Mesendoderm (in vitro differentiated cells): Measurements from ENCODE around the gene OR4K14. TPM values are rescaled to one million over a fixed set of nuclear protein-coding genes. Genes with fewer than 3 reads are reported as not detected.
A peak's percentile ranks its signal among the peaks of the same experiment; 100 is the strongest.

Experiments
- DNase-seq: peaks from one replicate; pipeline ENCODE4 v3.0.0; 2013
- H2AK5ac ChIP-seq: 2 replicates; pipeline ENCODE4 v1.6.1; 2013; ENCODE audit warnings: low read length, inconsistent platforms
- H2BK120ac ChIP-seq: 2 replicates; pipeline ENCODE4 v1.6.1; 2013; ENCODE audit warnings: low read depth, mild to moderate bottlenecking, low read length, moderate library complexity, mixed read lengths
- H2BK15ac ChIP-seq: replicated peaks from 2 replicates; pipeline ENCODE4 v1.6.1; 2013; ENCODE audit warnings: low read depth, mild to moderate bottlenecking, moderate library complexity
- H2BK5ac ChIP-seq: 2 replicates; pipeline ENCODE4 v1.6.1; 2013; ENCODE audit warnings: low read length, inconsistent platforms
- H3K18ac ChIP-seq: 2 replicates; pipeline ENCODE4 v1.6.1; 2013; ENCODE audit warnings: mild to moderate bottlenecking, low read length, mixed read lengths
- H3K23ac ChIP-seq: one replicate; pipeline ENCODE4 v1.6.1; 2013; ENCODE audit warnings: low read length
- H3K27ac ChIP-seq: 2 replicates; pipeline ENCODE4 v1.5.1; 2013; ENCODE audit warnings: low read depth, mild to moderate bottlenecking, inconsistent platforms, low read length, moderate library complexity
- H3K27me3 ChIP-seq: 2 replicates; pipeline ENCODE4 v1.6.1; 2013; ENCODE audit warnings: low read length, control low read depth, mild to moderate bottlenecking, inconsistent platforms; ENCODE audit not compliant: insufficient read depth, poor library complexity
- H3K36me3 ChIP-seq: 2 replicates; pipeline ENCODE4 v1.6.1; 2013; ENCODE audit warnings: low read length, inconsistent platforms; ENCODE audit not compliant: control insufficient read depth, insufficient read depth
- H3K4ac ChIP-seq: one replicate; pipeline ENCODE4 v1.6.1; 2013; ENCODE audit warnings: low read depth, mild to moderate bottlenecking, low read length, moderate library complexity
- H3K4me1 ChIP-seq: 2 replicates; pipeline ENCODE4 v1.6.1; 2013; ENCODE audit warnings: low read depth, low read length, inconsistent platforms; ENCODE audit not compliant: control insufficient read depth
- H3K4me2 ChIP-seq: 2 replicates; pipeline ENCODE4 v1.6.1; 2013; ENCODE audit warnings: low read length
- H3K4me3 ChIP-seq: 2 replicates; pipeline ENCODE4 v1.5.1; 2013; ENCODE audit warnings: mild to moderate bottlenecking, low read length
- H3K56ac ChIP-seq: one replicate; pipeline ENCODE4 v1.6.1; 2013; ENCODE audit warnings: low read length
- H3K79me1 ChIP-seq: 2 replicates; pipeline ENCODE4 v1.6.1; 2013; ENCODE audit warnings: low read length, inconsistent platforms
- H3K79me2 ChIP-seq: 2 replicates; pipeline ENCODE4 v1.6.1; 2013; ENCODE audit warnings: mild to moderate bottlenecking, low read length; ENCODE audit not compliant: control insufficient read depth, insufficient read depth
- H3K9ac ChIP-seq: 2 replicates; pipeline ENCODE4 v1.6.1; 2013; ENCODE audit warnings: low read length, inconsistent platforms
- H4K5ac ChIP-seq: one replicate; pipeline ENCODE4 v1.6.1; 2013; ENCODE audit warnings: low read length
- H4K8ac ChIP-seq: one replicate; pipeline ENCODE4 v1.6.1; 2013; ENCODE audit warnings: low read depth, mild to moderate bottlenecking, control low read depth, low read length, moderate library complexity
- WGBS: extraction: QIAGEN DNeasy Blood & Tissue Kit; methylation state at CpG from one replicate; pipeline ENCODE4 v1.1.7; 2013; ENCODE audit warnings: low lambda C conversion rate, missing lambda C conversion rate; ENCODE audit not compliant: insufficient coverage; ENCODE audit errors: extremely low coverage; 5-methylcytosine and 5-hydroxymethylcytosine counted together
- polyA plus RNA-seq, 2 experiments: library from polyadenylated mRNA; stranded (reverse); fragments of 200-250 nt; gene quantifications; one replicate each; pipeline ENCODE4 v1.2.3, GENCODE V29; 2013

The OR4K14 gene
- not detected for polyA plus RNA-seq (2013, experiment 1 of 2)
- polyA plus RNA-seq (2013, experiment 2 of 2) = not detected

- Histone ChIP-seq H3K9ac (no peak within 1 kb of the TSS), H3K23ac (no peak within 1 kb of the TSS), H3K79me1 (no peaks in the 10 kb centered on the region), H3K4me2 (no peak within 1 kb of the TSS), H3K4me1 (no peaks in the 10 kb centered on the region), H3K27me3 (no peaks in the 10 kb centered on the region), H3K36me3 (no peaks in the 10 kb centered on the region), H2BK120ac (no peak within 1 kb of the TSS), H2AK5ac (no peak within 1 kb of the TSS), H4K5ac (no peak within 1 kb of the TSS), H3K79me2 (no peaks in the 10 kb centered on the region), H2BK15ac (no peak within 1 kb of the TSS), H3K18ac (no peak within 1 kb of the TSS), H4K8ac (no peak within 1 kb of the TSS), H3K4me3 (no peak within 1 kb of the TSS), H2BK5ac (no peak within 1 kb of the TSS), H3K56ac (no peak within 1 kb of the TSS), H3K27ac (no peak within 1 kb of the TSS), H3K4ac (no peak within 1 kb of the TSS)
- DNase-seq = no peak
- WGBS = no CpG with 5 or more reads among the region's 2 CpGs
These were observed at the start of gene OR4K14 for GRCh38 chr14:20019257-20019865. Gene OR4K14 (minus strand): TSS chr14:20019307. CDS start chr14:20015193, 4,114 bp downstream.

DNA sequence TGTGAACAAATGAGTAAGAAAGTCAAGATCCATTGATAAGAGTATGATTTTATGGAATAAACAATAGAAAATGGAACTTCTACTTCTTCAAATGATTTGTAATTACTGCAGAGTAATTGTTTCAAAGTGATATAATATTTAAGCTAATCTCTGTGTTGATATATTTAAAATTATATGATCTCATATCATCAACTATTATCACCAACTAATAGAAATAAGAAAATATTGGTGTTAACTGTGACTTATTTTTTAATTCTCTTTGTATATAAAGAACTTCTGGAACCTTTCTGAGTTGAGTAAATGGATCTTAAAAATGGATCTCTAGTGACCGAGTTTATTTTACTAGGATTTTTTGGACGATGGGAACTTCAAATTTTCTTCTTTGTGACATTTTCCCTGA is 40.6 kb upstream of the OR4K14 start, which contains the start of gene OR4L1:
Gene OR4L1, plus strand, starts transcription at position 301 of the 400 bp plus-strand sequence. Its CDS starts 0 bp downstream, at position 301.
- H3K56ac ChIP-seq = no peak within 1 kb of the TSS
- H3K9ac ChIP-seq = no peak within 1 kb of the TSS
- H2BK5ac ChIP-seq = no peak within 1 kb of the TSS
- no peak for DNase-seq
- peak within 1 kb of the TSS; percentile 12 for H3K4me3 ChIP-seq
- no peak within 1 kb of the TSS for H3K18ac ChIP-seq
- no peak within 1 kb of the TSS for H2BK15ac ChIP-seq
- no peak within 1 kb of the TSS for H3K23ac ChIP-seq
- no peak within 1 kb of the TSS for H3K27ac ChIP-seq
- H3K79me2 ChIP-seq = no peaks in the 10 kb centered on the region
- H3K27me3 ChIP-seq = no peaks in the 10 kb centered on the region
- no peak within 1 kb of the TSS for H3K4me2 ChIP-seq
- no peak within 1 kb of the TSS for H2AK5ac ChIP-seq
- no CpG with 5 or more reads among the region's 2 CpGs for WGBS
- no peak within 1 kb of the TSS for H4K8ac ChIP-seq
- no peak within 1 kb of the TSS for H2BK120ac ChIP-seq
- H3K4me1 ChIP-seq = no peaks in the 10 kb centered on the region
- H3K79me1 ChIP-seq = no peaks in the 10 kb centered on the region
- no peak within 1 kb of the TSS for H4K5ac ChIP-seq
- no peak within 1 kb of the TSS for H3K4ac ChIP-seq
- H3K36me3 ChIP-seq = no peaks in the 10 kb centered on the region

DNA sequence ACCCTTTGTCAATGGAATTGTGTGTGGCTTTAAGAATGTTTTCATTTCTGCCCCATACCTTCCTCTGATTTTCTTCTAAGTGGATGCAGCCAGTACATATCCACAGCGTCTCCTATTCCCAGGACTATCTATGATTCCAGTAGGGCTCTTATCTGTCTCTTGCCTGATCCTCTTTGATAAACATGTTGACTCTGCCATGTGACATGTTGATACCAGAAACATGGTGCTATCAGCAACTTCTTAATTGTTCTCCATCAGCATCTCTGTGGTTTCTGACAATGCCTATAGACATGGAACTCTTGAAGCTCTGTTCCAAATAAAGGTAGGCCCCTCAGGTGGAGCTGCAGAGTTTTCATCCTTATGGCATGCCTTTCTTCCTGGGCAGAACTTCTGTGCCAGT is 29.1 kb upstream of the OR4K14 start:
- H3K4me2 ChIP-seq = no peak overlapping the region
- no peaks in the 10 kb centered on the region for H3K79me2 ChIP-seq
- no peak overlapping the region for H3K4ac ChIP-seq
- no peak overlapping the region for H3K18ac ChIP-seq
- H4K5ac ChIP-seq = no peak overlapping the region
- no peaks in the 10 kb centered on the region for H3K4me1 ChIP-seq
- no peak overlapping the region for H3K23ac ChIP-seq
- no peak overlapping the region for H2AK5ac ChIP-seq
- H3K9ac ChIP-seq = no peak overlapping the region
- H3K4me3 ChIP-seq = no peak overlapping the region
- H2BK120ac ChIP-seq = no peak overlapping the region
- no peaks in the 10 kb centered on the region for H3K36me3 ChIP-seq
- no peak for DNase-seq
- no peaks in the 10 kb centered on the region for H3K79me1 ChIP-seq
- WGBS = no CpG with 5 or more reads among the region's 1 CpG
- no peak overlapping the region for H3K27ac ChIP-seq
- H2BK15ac ChIP-seq = no peak overlapping the region
- H3K56ac ChIP-seq = no peak overlapping the region
- H3K27me3 ChIP-seq = no peaks in the 10 kb centered on the region
- no peak overlapping the region for H2BK5ac ChIP-seq
- no peak overlapping the region for H4K8ac ChIP-seq

GRCh38 chr14:20044243-20044642 is 25.1 kb upstream of the OR4K14 start:
- Histone ChIP-seq H3K4me1 (no peaks in the 10 kb centered on the region), H4K8ac (no peak overlapping the region), H3K56ac (no peak overlapping the region), H3K4me2 (no peak overlapping the region), H3K9ac (no peak overlapping the region), H2BK120ac (no peak overlapping the region), H3K18ac (no peak overlapping the region), H3K79me1 (no peaks in the 10 kb centered on the region), H3K4ac (no peak overlapping the region), H3K36me3 (no peaks in the 10 kb centered on the region), H3K79me2 (no peaks in the 10 kb centered on the region), H3K23ac (no peak overlapping the region), H2BK15ac (no peak overlapping the region), H3K27me3 (no peaks in the 10 kb centered on the region), H4K5ac (no peak overlapping the region), H3K27ac (no peak overlapping the region), H2AK5ac (no peak overlapping the region), H2BK5ac (no peak overlapping the region), H3K4me3 (no peak overlapping the region)
- no CpG with 5 or more reads among the region's 5 CpGs for WGBS
- no peak for DNase-seq

DNA sequence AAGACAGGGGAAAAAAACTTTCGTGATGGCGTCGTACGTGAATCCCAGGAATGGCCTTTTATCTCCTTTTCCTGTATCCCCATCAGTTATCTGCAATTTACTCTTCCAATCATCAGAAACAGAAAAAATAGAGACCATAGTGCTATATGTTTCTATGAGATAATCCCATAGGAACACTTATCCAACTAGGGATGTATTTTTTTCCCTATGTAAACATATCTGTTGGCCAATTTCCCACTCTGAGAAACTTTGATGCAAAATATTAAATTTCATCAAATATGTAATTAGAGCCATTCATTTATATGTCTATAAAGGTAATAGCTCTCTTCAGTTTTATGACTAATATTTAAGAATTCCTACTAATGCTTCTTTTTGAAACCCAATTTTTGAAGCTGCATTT is 16.8 kb upstream of the OR4K14 start, which contains the start of gene OR4K13:
Gene OR4K13, minus strand, starts transcription at position 101 of the 400 bp plus-strand sequence. CDS start 1,280 bp downstream, outside the sequence.
- Histone ChIP-seq H4K5ac (no peak within 1 kb of the TSS), H2BK15ac (no peak within 1 kb of the TSS), H3K27ac (no peak within 1 kb of the TSS), H3K9ac (no peak within 1 kb of the TSS), H3K4ac (no peak within 1 kb of the TSS), H2BK120ac (no peak within 1 kb of the TSS), H3K56ac (no peak within 1 kb of the TSS), H3K18ac (no peak within 1 kb of the TSS), H3K27me3 (no peaks in the 10 kb centered on the region), H3K4me3 (no peak within 1 kb of the TSS), H3K79me1 (no peaks in the 10 kb centered on the region), H3K4me2 (no peak within 1 kb of the TSS), H3K79me2 (no peaks in the 10 kb centered on the region), H3K23ac (no peak within 1 kb of the TSS), H3K4me1 (no peaks in the 10 kb centered on the region), H3K36me3 (no peaks in the 10 kb centered on the region), H2BK5ac (no peak within 1 kb of the TSS), H2AK5ac (no peak within 1 kb of the TSS), H4K8ac (no peak within 1 kb of the TSS)
- DNase-seq = no peak
- no CpG with 5 or more reads among the region's 4 CpGs for WGBS

DNA sequence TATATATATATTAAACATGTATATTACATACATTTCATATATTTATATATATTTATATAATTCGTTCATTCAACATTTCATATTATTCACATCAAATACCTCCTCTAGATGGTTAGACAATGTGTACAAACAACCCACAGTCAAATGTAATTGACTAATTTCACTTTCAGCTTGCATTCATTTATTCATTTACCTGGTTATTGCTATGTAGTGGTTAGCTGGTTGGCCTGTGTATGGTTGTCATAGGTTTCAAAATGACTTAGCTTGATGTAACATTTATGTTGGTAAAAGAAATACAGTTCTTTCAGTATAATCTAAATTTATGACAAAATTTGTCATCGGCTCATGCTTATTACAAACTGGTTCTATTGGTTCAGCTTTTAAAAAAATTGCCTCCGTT is 16.3 kb upstream of the OR4K14 start:
- Histone ChIP-seq H2BK5ac (no peak overlapping the region), H3K79me2 (no peaks in the 10 kb centered on the region), H3K9ac (no peak overlapping the region), H3K23ac (no peak overlapping the region), H3K4me3 (no peak overlapping the region), H2AK5ac (no peak overlapping the region), H4K8ac (no peak overlapping the region), H3K56ac (no peak overlapping the region), H3K4ac (no peak overlapping the region), H3K36me3 (no peaks in the 10 kb centered on the region), H3K79me1 (no peaks in the 10 kb centered on the region), H3K4me1 (no peaks in the 10 kb centered on the region), H3K27ac (no peak overlapping the region), H2BK15ac (no peak overlapping the region), H4K5ac (no peak overlapping the region), H3K18ac (no peak overlapping the region), H3K4me2 (no peak overlapping the region), H3K27me3 (no peaks in the 10 kb centered on the region), H2BK120ac (no peak overlapping the region)
- WGBS = no CpG with 5 or more reads among the region's 3 CpGs
- DNase-seq = no peak
